Fibroblast of gingiva (primary cell): ENCODE data around the gene CAPN13.

Experiments
- DNase-seq: peaks from one replicate; pipeline ENCODE4 v3.0.0-alpha.2; 2011; ENCODE audit warnings: low read depth

The CAPN13 gene

GRCh38 chr2:30764021-30764800 lies 43.0 kb downstream of the CAPN13 start:
- DNase-seq: no peak

DNA sequence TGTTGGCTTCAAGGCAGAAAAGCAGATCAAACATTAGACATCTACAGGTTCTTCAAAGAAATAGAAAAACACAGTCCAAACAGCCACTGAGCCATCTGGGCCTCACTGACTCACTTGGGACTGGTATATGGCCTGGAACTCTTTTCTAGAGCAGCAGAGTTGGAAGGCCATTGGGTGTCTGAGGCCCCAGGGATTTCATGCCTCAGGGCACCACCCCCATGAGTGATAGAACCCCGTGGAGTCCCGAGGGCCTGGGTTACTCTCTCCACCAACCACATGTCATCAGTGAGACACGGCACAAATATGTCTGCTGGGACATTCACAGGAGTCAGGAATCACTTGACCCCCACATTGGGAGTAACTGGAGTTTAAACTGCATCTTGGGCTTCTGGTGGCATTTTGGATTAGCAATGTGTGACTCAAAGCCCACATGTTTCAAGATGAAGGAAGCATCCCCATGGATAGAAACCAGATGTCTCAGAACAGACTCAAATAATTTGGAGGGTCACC lies 44.0 kb downstream of the CAPN13 start:
- no peak for DNase-seq

GRCh38 chr2:30761226-30761625 lies 46.0 kb downstream of the CAPN13 start:
- DNase-seq: no peak

GRCh38 chr2:30759481-30759880 lies 47.8 kb downstream of the CAPN13 start:
- DNase-seq: no peak

- no peak for DNase-seq
Observed at GRCh38 chr2:30758191-30758651, 49.0 kb downstream of the CAPN13 start.

- DNase-seq: no peak
Observed at GRCh38 chr2:30757749-30758148, 49.5 kb downstream of the CAPN13 start.

DNA sequence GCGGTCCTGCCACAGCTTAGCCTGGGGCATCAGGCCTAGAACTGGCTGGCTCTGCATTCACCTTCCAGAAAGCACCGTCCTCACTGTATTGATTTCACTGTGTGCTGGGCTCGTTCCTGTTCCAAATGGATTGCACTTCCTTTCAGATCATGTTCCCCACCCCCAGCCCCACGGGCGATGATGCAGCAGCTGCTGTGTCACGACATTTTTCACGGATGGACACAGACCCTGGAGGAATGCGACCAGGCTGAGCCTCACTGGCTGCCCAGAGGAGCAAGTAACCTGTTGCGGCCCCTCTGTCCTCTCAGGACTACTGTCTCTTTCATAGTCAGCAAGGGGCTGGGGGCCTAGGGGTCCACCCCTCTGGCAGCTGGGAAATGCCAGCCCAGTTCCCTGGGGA lies 50.3 kb downstream of the CAPN13 start:
- DNase-seq: no peak

GRCh38 chr2:30756051-30756719 lies 51.1 kb downstream of the CAPN13 start:
- DNase-seq: no peak

- no peak for DNase-seq
Observed at GRCh38 chr2:30753630-30754029, 53.6 kb downstream of the CAPN13 start.

- DNase-seq: no peak
Observed at GRCh38 chr2:30752811-30753210, 54.4 kb downstream of the CAPN13 start.

DNA sequence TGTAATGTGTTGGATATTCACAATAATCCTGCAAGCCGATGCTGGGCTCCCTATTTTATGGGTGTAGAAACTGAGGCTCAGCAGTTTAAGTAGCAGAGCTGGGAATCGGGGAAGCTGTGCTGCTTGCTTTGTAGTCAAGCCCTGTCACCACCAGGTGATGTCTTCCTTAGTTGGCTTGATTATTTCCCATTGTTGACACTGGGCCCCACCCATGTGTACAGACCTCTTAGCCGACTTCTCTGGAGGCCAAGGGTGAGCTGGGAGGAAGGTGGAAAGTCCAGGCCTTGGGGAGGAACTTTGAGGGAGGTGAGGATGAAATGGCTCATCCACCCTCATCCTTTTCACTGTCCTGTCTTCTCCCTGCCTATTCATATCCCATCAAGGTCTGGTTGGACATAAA lies 60.0 kb downstream of the CAPN13 start:
- no peak for DNase-seq

GRCh38 chr2:30744823-30745222 lies 62.4 kb downstream of the CAPN13 start:
- no peak for DNase-seq

- DNase-seq: no peak
Observed at GRCh38 chr2:30741576-30741975, 65.7 kb downstream of the CAPN13 start.

GRCh38 chr2:30738141-30738911 lies 68.9 kb downstream of the CAPN13 start:
- no peak for DNase-seq

- DNase-seq: no peak
Observed at GRCh38 chr2:30737326-30737610, 70.0 kb downstream of the CAPN13 start.

- no peak for DNase-seq
Observed at GRCh38 chr2:30736461-30737325, 70.6 kb downstream of the CAPN13 start.

- no peak for DNase-seq
Observed at GRCh38 chr2:30733876-30734520, 73.2 kb downstream of the CAPN13 start.

DNA sequence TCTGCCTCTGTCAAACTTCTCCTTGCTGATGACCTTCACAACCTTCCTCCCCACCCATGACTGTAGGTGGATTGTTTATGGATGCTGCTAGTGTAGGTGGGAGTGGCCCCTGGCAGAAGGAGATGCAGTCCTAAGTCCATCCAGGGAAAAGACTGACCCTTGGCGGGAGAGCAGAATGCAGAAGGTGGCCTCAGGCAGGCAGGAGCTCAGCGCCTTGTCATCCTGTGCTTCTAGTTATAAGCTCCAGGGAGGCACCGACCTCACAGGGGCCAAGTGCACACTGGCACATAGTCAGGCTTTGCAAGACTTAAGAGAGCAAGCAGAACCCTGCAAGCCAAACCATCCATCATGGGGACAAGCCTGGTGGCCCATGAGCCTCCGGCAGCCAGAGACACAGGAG lies 74.4 kb downstream of the CAPN13 start:
- no peak for DNase-seq

DNA sequence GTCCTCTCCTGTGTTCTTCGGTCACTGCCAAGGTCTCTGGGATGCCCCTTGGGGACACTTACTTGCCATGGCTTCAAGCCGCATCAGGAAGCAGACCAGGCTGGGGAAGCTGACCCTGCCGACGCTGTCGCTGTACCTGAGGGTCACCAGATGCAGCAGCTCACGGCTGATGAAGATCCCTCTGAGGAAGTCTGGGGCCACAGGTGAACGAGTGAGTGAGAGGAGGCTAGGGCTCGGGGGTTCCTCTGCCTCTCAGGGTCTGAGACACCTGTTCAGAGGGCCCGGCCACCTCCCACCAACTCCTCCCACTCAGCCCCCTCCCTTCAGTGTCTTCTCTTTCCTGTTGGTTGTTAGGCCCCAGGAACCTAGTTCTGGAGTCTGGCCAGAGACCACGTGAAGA lies 74.9 kb downstream of the CAPN13 start:
- DNase-seq: no peak

DNA sequence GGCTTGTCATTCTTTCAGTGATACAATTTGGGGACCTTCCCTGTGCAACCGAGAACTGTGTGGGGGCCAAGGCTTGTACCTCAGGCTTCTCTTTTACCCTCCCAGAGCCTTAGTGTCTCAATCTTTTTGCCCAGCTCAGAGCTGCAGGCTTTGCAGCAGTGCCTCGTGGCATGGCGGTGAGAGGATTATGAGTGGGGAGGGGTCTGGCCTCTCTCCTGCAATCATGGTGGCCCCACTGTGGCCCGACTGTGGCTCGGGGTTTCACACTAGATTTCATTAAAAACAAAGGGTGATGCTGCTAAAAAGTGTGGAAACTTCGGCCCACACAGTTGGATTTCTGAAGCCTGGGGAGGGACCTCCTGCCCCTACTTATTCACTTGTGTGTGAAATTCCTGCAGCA lies 75.5 kb downstream of the CAPN13 start:
- no peak for DNase-seq
